Prostate gland (tissue), 2 donors: Measurements from ENCODE around the gene ACE. TPM values are rescaled to one million over a fixed set of nuclear protein-coding genes. Genes with fewer than 3 reads are reported as not detected.
A peak's percentile ranks its signal among the peaks of the same experiment; 100 is the strongest.

Source experiments
- DNase-seq: peaks from one replicate; pipeline ENCODE4 v3.0.0-alpha.2; 2019; ENCODE audit warnings: low spot score
- H3K27ac ChIP-seq, 2 donors: fragments of 200-600 bp; sonication (generic); 2 replicates each; pipeline ENCODE4 v1.5.1; 2017 to 2019
- H3K27me3 ChIP-seq: fragments of 200-600 bp; sonication (generic); replicated peaks from 2 replicates; pipeline ENCODE4 v1.5.1; 2019; ENCODE audit not compliant: insufficient read depth
- H3K36me3 ChIP-seq, 2 donors: fragments of 200-600 bp; sonication (generic); 1 replicate in 1 of 2; 2 replicates in 1 of 2; pipeline versions ENCODE4 v1.5.1 to v1.8.1; 2017 to 2019
- H3K4me1 ChIP-seq: fragments of 200-600 bp; sonication (generic); replicated peaks from 2 replicates; pipeline ENCODE4 v1.5.1; 2019
- H3K4me3 ChIP-seq, 2 donors: fragments of 200-600 bp; sonication (generic); 2 replicates each; pipeline ENCODE4 v1.5.1; 2017 to 2019
- H3K9me3 ChIP-seq: fragments of 200-600 bp; sonication (generic); 2 replicates; pipeline ENCODE4 v1.5.1; 2017
- POLR2A ChIP-seq: fragments of 450-650 bp; IDR thresholded peaks from one replicate; pipeline ENCODE4 v1.6.1; 2016; ENCODE audit warnings: antibody characterized with exemption, mild to moderate bottlenecking
- POLR2AphosphoS5 ChIP-seq: sonication (generic); formaldehyde crosslinking; IDR thresholded peaks from one replicate; pipeline ENCODE4 v1.6.1; 2017; ENCODE audit warnings: antibody characterized with exemption
- WGBS: methylation state at CpG from one replicate; pipeline ENCODE4 v1.1.5; 2018; 5-methylcytosine and 5-hydroxymethylcytosine counted together
- intact Hi-C: fragments of 100-400 bp; cut with DNase I; formaldehyde crosslinking; loops from one replicate; pipeline ENCODE4 v1.14.2; 2022
- total RNA-seq, 2 donors: library from RNA; depleted of rRNA; stranded (reverse); fragments of >200 nt; gene quantifications; one replicate each; pipeline ENCODE4 v1.1.0, GENCODE V29; 2016
- TF ChIP-seq, protein P1 (sequence below), 4 experiments: fragments of 200-600 bp in 2 of 4; fragments of 450-650 bp in 2 of 4; sonication (generic) in 2 of 4; IDR thresholded peaks; 1 replicate in 3 of 4; 2 replicates in 1 of 4; pipeline ENCODE4 v1.5.1; 2016 to 2019; ENCODE audit warnings: antibody characterized with exemption in 4 of 4, mild to moderate bottlenecking in 2 of 4, moderate library complexity in 2 of 4

Gene ACE
- total RNA-seq, 2 donors from 2014 or later: 42.8 to 54.6 TPM

DNA sequence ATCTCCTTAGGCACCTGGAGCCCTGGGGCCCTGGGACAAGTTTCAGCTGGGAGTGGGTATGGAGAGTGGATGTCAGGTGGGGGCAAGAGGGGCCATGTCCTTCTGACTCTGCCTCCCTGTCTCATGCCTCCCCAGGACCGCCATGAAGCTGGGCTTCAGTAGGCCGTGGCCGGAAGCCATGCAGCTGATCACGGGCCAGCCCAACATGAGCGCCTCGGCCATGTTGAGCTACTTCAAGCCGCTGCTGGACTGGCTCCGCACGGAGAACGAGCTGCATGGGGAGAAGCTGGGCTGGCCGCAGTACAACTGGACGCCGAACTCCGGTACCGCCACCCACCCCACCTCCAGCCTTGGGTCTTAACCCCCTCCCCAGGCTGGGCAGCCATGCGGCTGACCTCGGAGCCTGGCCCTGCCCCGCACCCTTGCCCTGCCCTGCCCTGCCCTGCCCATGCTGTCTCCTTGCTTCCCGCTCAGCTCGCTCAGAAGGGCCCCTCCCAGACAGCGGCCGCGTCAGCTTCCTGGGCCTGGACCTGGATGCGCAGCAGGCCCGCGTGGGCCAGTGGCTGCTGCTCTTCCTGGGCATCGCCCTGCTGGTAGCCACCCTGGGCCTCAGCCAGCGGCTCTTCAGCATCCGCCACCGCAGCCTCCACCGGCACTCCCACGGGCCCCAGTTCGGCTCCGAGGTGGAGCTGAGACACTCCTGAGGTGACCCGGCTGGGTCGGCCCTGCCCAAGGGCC, 20.0 kb downstream of the ACE start:
- Histone ChIP-seq H3K27me3 (no peaks in the 10 kb centered on the region), H3K4me3 (no peak overlapping the region), H3K36me3 (no peaks in the 10 kb centered on the region), H3K9me3 (no peaks in the 10 kb centered on the region), H3K27ac (no peak overlapping the region), H3K4me1 (no peaks in the 10 kb centered on the region)
- TF ChIP-seq POLR2AphosphoS5 (no peak), POLR2A (no peak)
- TF ChIP-seq, protein P1, sequence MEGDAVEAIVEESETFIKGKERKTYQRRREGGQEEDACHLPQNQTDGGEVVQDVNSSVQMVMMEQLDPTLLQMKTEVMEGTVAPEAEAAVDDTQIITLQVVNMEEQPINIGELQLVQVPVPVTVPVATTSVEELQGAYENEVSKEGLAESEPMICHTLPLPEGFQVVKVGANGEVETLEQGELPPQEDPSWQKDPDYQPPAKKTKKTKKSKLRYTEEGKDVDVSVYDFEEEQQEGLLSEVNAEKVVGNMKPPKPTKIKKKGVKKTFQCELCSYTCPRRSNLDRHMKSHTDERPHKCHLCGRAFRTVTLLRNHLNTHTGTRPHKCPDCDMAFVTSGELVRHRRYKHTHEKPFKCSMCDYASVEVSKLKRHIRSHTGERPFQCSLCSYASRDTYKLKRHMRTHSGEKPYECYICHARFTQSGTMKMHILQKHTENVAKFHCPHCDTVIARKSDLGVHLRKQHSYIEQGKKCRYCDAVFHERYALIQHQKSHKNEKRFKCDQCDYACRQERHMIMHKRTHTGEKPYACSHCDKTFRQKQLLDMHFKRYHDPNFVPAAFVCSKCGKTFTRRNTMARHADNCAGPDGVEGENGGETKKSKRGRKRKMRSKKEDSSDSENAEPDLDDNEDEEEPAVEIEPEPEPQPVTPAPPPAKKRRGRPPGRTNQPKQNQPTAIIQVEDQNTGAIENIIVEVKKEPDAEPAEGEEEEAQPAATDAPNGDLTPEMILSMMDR (IDR thresholded peaks at IDR 0.05): no peak
- no peak for DNase-seq
- intact Hi-C loops: no loop called here
- WGBS: 94% methylated on average over 36 of the region's 36 CpGs

DNA sequence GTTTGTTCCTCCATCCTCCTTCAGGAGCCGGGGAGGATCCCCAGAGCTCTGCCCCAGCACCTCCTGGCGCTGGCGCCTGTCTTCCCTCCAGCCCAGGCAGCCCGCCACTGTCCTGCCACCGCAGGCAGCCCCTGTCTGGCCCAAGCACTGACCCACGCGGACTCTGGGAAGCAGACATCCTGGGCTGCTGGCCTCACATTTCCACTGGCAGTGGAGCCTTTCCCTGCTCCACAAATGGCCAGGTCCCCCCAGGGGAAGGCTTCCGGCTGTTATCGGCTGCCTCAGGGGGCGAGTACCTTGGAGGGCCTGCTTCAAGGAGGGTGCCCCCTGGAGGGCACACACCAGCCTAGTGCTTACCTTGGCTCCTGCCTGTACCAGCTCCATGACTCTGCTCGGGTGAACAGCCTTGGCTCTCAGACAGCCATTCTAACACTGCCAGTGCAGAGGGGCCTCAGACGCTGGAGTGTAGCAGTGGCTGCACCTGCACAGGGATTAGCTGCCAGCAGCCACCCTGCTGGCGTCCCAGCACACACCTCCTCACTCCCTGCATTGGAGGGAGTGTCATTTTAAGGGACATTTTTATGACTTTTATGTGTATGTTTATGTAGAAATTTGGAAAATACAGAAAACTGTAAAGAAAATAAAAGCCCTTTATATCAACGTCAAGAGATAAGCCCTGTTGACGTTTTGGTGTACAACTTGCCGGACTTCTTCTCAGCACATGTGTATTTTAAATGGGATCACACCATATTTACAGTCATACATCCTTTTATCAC, 21.0 kb downstream of the ACE start:
- Histone ChIP-seq H3K27ac (peak overlapping the region; percentile 2 to 39), H3K4me1 (no peaks in the 10 kb centered on the region), H3K9me3 (no peaks in the 10 kb centered on the region), H3K36me3 (no peaks in the 10 kb centered on the region), H3K27me3 (no peaks in the 10 kb centered on the region), H3K4me3 (no peak overlapping the region)
- intact Hi-C loops: no loop called here
- no peak for DNase-seq
- TF ChIP-seq, protein P1 (IDR thresholded peaks at IDR 0.05): no peak
- no peak for TF ChIP-seq POLR2A
- no peak for TF ChIP-seq POLR2AphosphoS5
- 48% methylated on average over 16 of the region's 16 CpGs for WGBS

DNA sequence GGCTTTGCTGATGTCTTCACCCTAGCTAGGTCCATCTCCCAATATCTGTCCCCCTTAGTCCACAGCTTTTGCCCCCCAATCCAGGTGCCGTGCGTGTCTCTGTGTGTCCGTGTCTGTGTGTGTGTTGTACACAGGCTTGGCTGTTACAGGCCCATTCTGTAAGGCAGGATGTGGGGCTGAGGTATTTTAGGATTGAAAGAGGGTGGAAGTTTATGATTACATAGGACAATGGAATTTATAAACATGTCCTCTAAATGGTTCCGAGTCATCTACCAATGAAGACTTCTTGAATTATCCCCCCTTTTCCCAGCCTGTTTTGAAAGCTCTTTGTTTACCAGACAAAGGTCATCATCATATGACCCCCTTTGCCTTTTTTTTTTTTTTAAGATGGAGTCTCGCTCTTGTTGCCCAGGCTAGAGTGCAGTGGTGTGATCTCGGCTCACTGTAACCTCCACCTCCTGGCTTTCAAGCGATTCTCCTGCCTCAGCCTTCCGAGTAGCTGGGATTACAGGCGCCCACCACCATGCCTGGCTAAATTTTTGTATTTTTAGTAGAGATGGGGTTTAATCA, 21.9 kb downstream of the ACE start:
- no peaks in the 10 kb centered on the region for H3K27me3 ChIP-seq
- H3K9me3 ChIP-seq: no peaks in the 10 kb centered on the region
- TF ChIP-seq POLR2A: no peak
- no peak for TF ChIP-seq POLR2AphosphoS5
- TF ChIP-seq, protein P1 (IDR thresholded peaks at IDR 0.05): no peak
- no peak for DNase-seq
- intact Hi-C loops: no loop called here
- WGBS: 84% methylated on average over 9 of the region's 9 CpGs
- no peaks in the 10 kb centered on the region for H3K36me3 ChIP-seq
- H3K27ac ChIP-seq: peak overlapping the region; percentile 2 to 39
- no peaks in the 10 kb centered on the region for H3K4me1 ChIP-seq
- H3K4me3 ChIP-seq: no peak overlapping the region

DNA sequence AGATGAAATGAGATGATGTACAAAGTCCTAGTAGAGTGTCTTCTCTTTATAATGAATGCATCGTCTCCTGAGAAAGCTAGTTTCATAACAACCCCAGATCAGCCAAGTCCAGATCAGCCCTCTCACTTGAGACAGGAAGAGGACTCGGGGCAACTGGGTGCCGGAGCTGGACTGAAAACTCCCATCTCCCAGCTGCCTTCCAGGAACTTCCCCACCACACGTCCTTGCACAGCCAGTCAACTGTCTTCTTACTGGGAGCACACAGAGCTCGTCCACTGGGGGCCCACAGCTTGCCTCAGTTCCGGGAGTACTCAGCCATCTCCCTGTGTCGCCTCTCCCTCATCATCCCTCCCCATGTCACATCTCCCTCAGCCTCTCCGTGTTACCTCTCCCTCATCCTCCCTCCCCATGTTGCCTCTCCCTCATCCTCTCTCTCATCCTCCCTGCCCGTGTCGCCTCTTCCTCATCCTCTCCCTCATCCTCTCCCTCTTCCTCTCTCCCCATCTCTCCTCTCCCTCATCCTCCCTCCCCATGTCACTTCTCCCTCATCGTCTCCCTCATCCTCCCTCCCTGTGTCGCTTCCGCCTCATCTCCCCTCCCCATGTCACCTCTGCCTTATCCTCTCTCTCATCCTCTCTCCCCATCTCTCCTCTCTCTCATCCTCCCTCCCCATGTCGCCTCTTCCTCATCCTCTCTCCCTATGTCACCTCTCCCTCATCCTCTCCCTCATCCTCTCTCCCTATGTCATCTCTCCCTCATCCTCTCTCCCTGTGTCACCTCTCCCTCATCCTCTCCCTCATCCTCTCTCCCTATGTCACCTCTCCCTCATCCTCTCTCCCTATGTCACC, 23.9 kb downstream of the ACE start:
- intact Hi-C loops: no loop called here
- Histone ChIP-seq H3K9me3 (no peaks in the 10 kb centered on the region), H3K27me3 (no peaks in the 10 kb centered on the region), H3K4me3 (no peak overlapping the region), H3K4me1 (no peaks in the 10 kb centered on the region), H3K27ac (no peak overlapping the region), H3K36me3 (no peaks in the 10 kb centered on the region)
- TF ChIP-seq, protein P1 (IDR thresholded peaks at IDR 0.05): no peak
- TF ChIP-seq POLR2A (no peak), POLR2AphosphoS5 (no peak)
- no peak for DNase-seq
- 75% methylated on average over 14 of the region's 14 CpGs for WGBS
